ELR (cell line): ENCODE measurements around the gene TEX19.

Experiments
- DNase-seq: peaks from one replicate; pipeline ENCODE4 v3.0.0-alpha.2; 2015; ENCODE audit warnings: low read depth

The TEX19 gene

DNA sequence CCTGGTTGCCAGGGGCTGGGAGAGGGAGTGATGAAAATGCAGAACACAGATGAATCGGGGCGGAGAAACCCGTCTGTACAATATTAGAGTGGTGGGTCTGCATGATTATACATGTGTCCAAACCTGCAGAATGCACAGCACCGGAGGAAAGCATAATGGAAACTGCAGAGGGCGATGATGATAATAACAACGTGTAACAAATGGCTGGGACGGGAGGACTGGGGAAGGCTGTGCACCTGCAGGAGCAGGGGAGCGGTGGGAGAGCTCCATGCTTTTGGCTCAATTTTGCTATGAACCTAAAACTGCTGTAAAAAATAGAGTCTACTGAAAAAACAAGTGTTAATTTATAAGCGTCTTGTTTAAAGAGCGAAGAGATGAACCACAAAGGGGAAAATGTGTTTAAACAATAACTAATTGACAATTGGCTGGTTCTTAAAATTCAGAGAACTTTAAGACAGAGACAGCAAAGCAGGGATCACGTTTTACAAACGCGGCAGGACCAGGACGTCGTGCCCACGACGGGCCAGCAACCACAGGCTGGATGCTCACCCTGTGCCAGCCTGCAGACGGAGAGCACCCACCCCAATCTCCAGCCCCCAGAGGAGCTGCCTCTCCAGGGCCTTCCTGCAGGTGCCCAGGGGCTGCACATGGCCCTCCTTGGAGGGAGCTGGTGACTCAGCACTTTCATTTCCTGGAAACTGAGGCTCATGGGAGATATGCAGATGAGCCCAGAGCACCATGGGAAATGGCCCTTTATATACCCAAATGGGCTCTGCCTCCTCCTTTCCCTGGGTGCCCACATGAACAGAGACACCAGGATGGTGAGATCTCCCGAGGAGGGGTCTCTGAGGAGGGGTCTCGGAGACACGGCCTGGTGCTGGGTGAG is at the start of gene TEX19:
Gene TEX19 (plus strand): TSS at position 783 of the 886 bp plus-strand sequence. CDS start 2,904 bp downstream, outside the sequence.
- DNase-seq = peak; percentile 43

- no peak for DNase-seq
Observed at GRCh38 chr17:82309656-82310570, 49.1 kb upstream of the TEX19 start.

GRCh38 chr17:82310877-82311276 is 48.2 kb upstream of the TEX19 start:
- DNase-seq = no peak

DNA sequence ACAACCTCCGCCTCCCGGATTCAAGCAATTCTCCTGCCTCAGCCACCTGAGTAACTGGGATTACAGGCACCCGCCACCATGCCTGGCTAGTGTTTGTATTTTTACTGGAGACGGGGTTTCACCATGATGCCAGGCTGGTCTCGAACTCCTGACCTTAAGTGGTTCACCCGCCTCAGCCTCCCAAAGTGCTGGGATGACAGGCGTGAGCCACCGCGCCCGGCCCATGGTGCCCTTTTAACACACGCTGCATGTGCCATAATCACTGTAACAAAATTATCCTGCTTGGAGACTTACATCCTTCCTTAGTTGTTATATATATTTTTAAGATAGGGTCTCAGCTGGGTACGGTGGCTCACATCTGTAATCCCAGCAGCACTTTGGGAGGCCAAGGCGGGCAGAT is 47.1 kb upstream of the TEX19 start:
- DNase-seq = no peak

- no peak for DNase-seq
Observed at GRCh38 chr17:82313195-82314011, 45.6 kb upstream of the TEX19 start.

GRCh38 chr17:82314012-82314726 is 44.9 kb upstream of the TEX19 start:
- DNase-seq = no peak

DNA sequence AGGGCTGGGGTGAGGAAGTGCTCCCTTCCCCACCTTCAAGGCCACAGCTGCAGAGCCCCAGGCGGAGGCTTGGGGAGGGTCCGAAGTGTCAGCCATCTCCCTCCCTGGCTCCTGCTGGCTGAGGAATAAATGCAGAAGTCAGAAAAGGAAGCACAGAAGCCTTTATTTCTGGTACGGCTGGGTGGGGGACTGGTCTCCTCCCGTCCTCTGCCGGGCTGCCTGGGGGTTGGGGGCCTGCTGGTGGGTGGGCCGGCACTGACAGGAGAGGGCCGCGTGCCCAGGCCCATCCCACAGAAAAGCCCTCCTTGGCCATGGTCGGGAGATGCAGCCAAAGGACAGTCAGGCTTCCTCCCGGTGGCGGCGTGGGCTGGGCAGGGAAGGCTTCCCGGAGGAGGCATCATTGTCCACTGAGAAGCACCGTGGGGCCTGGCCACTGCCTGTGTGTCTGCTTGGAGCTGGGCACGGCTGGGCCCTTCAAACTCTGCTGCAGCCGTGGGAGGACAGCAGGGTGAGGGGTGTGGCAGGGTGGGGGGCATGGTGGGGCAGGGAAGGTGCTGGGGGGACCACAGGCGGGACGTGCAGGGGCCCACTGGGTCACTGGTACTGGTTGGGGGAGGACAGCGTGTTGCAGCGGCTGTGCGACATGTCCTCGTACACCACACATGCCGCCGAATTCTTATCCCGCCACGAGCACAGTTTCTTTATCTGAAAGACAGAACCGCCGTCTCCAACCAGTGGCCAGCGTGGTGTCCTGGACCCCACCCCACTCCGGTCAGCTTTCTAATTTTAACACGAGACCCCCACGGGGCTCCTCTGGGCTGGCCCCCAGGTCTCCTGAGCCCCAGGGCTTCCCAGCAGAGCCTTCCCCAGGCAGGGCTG is 44.1 kb upstream of the TEX19 start:
- DNase-seq = no peak

GRCh38 chr17:82315703-82316358 is 43.2 kb upstream of the TEX19 start:
- no peak for DNase-seq

- DNase-seq = no peak
Observed at GRCh38 chr17:82316651-82317393, 42.2 kb upstream of the TEX19 start.

- DNase-seq = no peak
Observed at GRCh38 chr17:82317394-82318168, 41.5 kb upstream of the TEX19 start, which contains the start of gene CD7. Gene CD7, minus strand, starts transcription at chr17:82317608. Its CDS starts 113 bp downstream, at chr17:82317495.

- no peak for DNase-seq
Observed at GRCh38 chr17:82318169-82318498, 40.9 kb upstream of the TEX19 start.

GRCh38 chr17:82318772-82319606 is 40.1 kb upstream of the TEX19 start:
- no peak for DNase-seq

DNA sequence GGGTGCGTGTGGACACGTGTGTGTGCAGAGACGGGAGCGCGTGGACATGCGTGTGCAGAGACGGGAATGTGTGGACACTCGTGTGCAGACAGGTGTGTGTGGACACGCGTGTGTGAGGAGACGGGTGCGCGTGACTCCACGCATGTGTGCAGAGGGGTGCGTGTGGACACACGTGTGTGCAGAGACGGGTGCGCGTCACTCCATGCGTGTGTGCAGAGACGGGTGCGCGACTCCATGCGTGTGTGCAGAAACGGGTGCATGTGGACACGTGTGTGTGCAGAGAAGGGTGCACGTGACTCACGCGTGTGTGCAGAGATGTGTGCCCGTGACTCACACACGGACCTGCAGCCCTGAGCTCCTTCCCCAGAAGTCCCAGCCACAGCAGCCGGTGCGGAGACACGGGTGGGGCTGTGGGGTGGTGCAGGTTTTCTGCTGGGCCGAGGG is 39.4 kb upstream of the TEX19 start:
- no peak for DNase-seq

GRCh38 chr17:82320140-82320840 is 38.8 kb upstream of the TEX19 start:
- DNase-seq = no peak

DNA sequence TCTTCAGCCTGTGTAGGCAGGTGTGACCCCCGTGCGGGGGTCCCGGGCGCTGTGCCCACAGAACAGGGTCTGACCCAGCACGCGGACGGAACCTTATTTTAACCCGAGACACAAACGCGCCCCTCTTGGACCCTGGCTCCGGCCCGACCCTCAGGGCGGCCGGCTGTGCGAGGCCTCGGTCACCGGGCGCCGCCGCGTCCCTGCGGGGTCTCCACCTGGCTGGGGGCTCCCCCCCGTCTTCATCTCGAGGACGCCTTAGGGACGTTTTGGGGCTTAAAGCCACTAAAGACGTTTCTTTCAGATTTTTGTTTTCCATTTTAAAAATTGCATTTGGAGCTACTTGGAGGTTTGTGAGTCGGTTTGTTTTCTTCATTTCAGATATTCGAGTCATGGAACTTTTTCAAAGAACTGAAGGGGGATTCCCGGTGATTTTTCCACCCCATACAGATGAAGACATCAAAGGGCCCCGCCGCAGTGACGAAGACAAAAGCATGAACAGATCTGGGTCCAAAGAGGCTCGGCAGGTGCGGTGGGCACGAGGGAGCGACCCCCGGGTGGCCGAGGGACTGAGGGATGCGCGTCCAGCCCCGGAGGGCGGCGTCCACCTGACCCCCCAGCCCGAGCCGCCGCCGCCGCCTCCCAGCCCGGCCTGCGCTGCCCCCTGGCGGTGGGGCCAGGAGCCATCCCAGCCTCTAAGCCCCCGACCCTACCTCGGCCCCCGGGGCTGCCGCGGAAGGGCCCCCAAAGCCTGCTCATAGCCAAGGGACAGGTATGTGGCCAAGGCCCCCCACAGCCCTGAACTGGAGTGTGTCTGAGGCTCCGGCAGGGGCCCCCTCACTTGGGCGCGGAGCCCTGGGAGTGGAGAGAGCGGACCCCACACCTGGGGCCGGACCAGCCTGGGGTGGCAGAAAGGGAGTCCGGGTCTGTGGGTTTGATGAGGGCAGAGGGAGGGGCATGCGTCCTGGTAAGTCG is 37.8 kb upstream of the TEX19 start:
- peak; percentile 44 for DNase-seq
